ENCODE results near the gene FAM216B.
"Not testable (repeated sequence)": the region's sequence is repeated elsewhere in the genome, so short reads cannot be mapped to it uniquely, and the experiment has no call there.

Gene FAM216B

DNA sequence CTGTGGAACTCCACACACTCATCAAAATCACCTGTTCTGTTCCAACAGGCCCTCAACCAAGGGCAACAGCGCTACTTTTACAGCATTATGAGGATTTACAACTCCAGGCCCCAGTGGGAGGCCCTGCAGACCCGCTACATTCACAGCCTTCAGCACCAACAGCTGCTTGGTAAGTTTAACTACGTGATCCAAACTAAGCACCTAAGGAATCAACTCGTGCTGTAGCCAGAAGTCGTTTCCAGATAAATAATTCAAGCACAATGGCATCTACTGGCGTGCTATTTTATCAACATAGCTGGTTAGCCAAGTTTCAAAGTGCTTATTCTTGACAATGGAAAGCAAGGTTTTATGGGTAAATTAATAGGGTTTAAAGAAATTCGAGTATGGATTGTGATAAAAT is 5.3 kb downstream of the FAM216B start:
- DNase-seq, result no peak

DNA sequence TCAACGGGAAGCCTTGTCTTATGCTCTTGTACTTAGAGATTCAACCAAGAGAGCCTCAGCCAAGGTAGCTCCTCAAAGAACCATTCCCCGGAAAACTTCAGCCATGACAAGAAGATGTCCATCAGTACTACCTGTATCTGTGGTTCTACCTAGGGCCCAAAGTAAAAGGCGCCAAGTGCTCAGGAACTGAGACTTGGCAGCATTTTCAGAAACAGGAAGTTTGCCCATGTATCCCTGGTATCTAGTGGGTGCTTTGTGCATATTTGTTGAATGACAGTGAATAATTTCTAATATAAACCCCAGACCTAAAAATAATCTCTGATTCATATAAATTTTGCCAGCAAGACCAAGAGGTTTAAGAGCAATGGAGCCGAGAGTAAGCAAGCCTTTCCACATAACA is 7.2 kb downstream of the FAM216B start:
- DNase-seq, result no peak

DNA sequence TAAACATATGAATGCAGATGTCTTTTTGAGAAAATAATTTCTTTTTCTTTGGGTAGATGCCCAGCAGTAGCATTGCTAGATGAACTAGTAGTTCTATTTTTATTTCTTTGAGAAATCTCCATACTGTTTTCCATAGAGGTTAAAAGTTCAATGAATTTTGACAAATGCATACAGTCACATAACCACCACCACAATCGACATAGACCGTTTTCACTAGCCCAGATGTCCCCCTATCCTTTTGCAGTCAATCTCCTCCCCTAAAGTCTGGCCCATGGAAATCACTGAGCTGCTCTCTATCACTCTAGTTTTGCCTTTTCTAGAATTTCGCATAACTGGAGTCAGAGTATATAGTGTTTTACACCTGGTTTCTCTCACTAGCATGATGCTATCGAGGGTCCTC is 10.8 kb downstream of the FAM216B start:
- no peak for DNase-seq

DNA sequence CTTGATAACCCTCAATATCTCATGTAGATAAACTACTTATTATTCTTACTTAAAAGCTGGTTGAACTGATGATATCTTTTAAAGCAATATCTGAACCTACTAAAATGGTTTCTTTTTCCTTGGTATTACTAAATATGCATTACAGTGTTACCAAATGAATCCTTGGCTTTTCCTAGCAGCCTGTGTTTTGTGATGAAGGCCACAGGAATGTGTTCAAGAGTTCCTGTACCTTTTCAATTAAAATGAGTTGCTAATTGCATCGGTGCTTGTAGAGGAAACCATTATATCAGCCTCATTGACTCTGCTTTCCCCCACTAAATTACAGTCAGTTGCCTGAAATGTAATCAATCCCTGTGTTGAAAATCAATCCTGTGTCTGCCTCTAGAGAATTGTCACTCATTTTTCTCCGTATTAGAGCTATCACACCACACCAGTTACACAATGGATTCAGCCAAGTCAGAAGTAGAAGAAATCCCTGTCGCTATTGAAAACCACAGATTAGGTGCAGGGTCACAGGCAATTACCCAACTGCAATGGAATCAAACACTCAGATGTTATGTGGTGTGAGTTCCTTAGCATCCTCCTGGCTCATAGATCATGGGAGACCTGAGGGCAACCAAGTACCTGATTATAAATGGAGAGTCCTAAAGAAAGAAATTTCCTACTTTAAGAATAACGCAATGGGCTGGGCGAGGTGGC is 13.3 kb downstream of the FAM216B start:
- DNase-seq, result no peak

DNA sequence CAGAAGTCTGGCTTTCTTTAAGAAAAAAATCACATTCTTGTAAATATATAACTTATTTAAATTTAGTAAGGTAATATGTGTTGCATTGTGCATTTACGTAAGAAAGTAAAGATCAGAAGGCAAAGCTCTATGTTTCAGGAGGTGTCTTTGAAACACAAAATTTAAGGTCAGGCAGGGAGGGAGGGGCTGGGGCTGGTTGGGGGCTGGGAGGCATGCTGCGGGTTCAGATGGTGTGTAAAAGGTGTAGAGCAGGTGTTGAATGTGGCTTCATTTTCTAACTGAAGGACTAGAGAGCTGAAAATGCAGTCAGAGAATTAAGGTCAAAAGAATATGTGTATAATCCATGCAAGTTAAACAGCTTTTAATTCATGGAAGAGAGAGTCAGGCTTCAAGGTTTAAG is 14.3 kb downstream of the FAM216B start:
- no peak for DNase-seq

DNA sequence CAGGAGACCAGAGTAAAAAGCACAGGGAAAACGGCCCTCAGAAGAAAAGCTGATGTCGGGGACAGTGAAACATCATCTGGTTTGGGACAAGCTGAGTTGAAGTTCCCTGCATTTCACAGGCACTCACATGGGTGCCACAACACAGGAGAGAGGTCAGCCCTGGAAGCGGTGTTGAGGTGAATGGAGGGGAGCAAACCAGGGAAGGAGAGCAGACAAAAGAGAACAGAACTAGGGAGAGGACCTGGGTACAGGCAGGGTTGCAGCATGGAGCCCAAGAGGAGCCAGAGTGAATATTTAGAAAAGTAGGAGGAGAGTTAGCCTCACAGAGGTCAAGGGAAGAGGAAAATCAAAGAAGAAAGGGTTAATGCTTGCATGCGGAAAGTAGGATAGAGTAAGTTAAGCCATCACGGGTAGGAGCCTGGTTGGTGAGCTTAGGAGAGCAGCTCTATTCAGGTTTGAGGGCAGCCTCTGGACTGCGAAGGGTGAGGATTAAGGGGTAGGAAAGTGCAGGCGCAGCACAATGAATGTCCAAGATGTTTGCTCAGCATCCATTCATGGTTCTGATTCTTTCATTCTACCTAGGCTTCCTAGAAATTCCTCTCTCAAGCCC is 15.5 kb downstream of the FAM216B start:
- DNase-seq, result no peak

DNA sequence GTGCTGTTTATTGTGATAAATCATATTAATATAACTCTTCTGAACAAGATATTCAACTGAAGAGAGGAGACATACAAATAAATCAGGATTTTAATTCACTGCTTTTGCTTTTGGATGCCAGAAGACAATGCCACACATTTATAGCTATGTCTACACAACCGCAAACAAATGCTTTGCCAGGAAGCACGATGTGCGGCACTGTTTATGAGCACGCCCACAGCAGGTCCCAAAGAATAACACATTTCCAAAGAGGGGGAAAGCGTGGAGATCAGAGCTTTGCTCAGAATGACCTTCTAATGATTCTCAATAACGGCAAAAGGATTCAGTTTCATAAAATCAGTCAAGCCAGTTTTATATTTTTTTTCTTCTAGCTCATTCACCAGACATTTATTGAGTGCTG is 16.7 kb downstream of the FAM216B start:
- DNase-seq, result no peak

DNA sequence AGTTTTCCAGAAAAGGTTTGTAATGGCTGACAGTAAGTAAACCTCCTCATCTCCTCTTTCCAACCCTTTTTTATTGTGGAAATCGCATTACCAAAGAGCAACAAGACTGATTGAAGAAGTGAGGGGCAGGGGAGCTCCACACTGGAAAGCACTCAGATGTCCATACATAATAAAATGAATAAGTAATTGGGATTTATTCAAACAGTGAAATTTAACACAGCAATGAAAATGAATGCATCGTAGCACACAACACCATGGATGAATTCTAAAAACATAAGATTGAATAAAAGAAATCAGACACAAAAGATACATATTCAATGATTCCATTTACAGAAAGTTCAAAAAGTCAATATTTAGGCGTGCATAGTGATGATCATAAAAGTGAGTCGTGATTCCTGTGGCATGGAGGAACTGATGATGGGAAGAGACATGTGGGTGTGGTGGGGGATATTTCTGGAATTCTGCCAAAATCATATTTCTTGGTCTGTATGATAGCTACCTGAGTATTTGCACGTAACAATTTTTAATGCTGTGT is 18.8 kb downstream of the FAM216B start:
- no peak for DNase-seq

DNA sequence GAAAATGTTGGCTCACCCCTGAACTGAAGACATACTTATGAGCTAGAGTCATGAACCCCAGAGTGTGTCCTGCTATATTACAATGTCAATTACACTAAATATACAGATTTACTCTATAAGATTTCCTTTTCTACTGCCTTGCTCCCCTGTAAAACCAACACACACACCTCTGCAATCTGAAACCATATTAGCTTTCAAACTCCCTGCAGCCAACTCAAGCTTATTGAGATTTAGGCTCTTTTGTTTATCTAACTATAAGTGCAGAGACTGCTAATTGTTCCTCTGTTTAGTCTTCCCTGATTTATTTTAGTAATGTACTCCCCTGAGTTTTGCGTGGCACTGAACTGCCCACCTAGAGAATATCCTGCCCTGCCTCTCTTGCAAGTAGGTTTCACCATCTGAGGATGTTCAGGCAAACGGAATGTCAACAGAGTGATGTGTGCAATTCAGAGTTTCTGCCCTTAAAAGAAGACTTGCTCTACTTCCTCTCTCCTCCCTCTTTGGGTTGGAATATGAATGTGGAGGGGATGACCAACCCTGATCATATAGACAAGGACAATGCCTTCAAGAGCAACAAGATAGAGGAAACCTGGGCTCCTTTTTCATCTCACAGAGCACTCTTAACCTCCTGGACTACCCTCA is 22.3 kb downstream of the FAM216B start:
- no peak for DNase-seq

DNA sequence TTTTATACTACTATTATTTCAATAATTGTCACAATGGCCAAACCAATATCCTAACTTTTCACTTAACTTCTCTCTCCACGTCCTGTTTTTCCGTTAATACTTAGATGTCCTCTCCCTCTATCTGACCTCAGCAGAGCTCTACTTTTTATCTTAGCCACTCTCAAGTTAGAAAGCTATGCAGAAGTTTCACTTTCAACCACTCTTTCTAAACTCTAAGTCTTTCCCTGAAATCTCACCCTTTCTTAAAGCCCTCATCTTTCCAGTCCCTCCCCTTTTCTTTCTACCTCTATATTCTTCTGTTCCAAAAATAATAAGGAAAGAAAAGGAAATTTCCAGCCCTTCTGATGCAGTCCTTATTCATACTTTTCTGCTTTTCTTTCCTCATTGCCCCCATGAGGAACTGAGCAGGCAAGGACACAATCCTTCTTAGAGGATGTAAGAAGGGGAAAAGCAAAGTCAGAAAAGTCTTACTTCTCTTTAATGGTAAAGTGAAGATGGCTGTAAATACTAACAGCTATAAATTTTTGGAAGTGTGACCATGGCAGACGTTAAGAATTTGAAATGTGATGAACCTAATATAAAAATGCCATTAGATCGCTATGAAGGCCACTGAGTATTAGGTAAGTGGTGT is 23.0 kb downstream of the FAM216B start:
- no peak for DNase-seq

DNA sequence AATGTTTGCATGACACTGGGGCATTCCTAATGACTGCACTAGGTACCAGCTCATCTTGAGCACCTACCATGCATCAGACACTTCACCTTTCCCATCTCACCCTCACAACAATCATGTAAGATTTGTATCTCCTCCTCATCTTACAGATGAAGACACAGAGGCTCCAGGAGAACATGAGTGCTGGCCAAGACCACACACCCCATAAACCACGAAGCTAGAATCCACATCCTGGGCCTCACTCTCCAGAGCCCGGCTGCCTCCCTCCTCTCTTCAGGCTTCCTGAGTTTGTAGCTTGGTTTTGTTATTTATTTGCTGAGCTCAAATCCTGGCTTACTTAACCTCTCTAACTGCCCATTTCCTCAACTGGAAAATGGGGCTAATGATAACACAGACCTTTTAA is 25.9 kb downstream of the FAM216B start:
- DNase-seq, result no peak

DNA sequence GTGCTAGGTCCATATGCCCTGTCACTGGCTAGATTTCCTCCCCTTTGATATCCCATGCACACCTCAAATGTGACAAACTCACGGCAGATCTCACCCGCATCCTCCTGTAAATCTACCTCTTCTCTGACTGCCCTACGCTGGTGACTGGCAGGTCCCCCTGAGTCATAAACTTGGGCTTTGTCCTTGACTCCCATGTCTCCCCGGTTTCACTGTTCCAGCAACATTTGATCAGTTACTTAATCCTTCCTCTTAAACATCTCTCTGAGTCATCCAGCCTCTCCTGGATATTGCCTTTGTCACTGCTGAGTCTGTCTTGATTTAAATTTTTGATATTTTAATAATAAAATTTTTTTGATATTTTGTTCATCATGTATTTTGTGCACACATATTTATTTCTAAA is 26.5 kb downstream of the FAM216B start:
- DNase-seq, result no peak

DNA sequence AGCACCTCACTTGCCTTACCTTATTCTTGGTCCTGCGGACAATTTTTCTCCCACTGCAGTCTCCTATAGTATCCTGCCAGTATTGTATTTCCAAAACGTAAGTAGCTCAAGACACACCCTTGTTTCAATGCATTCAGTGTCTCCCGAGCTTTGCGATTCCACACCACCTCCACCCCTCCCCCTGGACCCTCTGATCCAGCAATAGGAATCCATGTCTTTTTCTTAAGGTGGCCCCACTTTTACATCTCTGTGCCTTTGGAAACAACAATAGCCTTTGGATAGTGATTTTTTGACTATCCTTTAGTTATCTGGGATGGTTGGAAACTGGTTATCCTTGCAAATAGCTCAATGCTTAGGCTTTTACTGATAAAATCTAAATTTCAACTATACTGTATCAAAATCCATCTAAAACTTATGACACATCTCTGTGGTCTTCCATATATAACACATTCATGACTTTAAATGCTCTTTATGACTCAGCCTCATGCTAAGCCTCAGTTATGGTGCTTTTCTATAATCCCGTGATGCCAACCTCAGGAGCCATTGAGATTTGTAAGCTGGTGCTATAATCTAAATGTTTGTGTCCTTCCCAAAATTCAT is 27.1 kb downstream of the FAM216B start:
- DNase-seq, result no peak

DNA sequence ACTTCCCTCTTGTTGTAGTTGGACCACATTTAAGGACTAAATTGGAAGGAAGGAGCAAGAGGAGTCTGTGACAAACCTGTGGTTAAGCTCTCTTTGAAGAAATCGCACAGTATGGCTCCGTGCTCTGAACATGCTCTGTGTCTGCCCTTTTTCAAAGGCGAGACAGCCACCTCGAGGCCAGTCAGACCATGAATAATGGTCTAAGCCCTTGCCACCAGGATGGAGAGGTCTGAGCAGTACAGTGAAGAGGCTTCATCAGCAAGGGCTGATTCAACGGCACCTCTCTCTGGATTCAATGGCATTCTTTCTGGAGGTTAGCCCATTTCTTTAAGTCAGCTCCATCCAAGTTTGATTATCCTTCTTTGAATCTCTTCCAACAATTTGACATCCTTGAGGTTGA is 30.9 kb downstream of the FAM216B start:
- DNase-seq, result no peak

DNA sequence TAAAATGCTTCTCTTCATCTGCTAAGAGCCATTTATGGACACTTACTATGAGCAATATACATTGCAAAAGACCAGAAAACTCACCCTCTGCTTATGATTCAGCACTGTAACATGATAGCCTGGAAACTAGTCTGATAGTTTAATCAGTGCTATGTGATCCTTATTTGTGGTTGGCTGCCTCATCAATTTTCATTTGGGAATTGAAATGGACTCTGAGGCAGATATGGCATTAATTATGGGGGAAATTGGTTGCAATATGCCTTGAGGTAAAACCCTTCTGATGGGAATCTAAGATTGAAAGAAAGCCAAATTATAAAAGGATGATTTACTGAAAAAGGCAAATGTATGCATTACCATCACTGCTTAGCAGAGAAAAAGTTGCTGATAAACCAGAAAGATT is 33.5 kb downstream of the FAM216B start:
- DNase-seq, result peak; percentile 13

DNA sequence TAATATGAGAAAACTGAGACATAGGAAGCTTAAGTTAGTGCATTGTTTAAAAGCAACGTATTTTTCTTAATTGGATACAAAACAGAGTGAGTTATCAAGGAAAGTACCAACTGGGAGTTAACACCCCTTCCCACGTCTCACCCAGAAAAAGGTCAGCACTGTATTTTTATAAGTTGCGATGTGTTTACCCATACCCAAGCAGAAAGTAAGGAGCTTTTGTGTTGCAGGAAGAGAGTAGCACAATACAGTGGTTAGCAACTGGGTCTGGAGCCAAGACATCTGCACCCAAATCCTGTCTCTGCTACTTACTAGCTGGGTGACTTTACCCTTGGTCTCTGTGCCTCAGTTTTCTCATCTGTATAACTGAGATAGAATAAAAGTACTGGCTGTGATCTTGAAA is 34.3 kb downstream of the FAM216B start:
- DNase-seq, result no peak

DNA sequence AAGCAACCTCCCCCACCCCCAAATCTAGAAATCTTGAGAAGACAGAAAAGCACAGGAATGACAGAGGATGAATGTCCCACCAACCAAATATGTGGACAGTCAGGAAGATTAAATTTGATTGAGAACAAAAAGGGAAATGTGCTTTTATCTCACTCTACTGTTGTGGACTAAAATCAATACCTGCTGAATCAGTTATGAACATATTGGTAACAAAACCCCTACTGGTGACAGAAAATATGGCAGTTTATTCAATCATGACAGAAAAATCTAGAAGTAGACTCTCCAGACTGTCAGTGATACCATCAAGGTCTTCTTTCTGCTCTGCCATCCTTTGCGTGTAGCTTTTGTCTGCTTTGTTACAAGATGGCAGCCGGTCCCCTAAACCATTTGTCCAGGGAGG is 35.2 kb downstream of the FAM216B start:
- no peak for DNase-seq

DNA sequence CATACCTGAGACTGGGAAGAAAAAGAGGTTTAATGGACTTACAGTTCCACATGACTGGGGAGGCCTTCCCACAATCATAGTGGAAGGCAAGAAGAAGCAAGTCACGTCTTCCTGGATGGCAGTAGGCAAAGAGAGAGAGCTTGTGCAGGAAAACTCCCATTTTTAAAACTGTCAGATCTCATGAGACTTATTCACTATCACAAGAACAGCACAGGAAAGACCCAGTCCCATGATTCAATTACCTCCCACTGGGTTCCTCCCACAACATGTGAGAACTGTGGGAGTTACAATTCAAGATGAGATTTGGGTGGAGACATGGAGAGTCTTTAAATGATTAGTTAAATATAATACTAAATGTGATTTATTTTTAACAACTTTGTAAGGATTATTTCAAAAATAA is 38.3 kb downstream of the FAM216B start:
- not testable (repeated sequence) for DNase-seq

DNA sequence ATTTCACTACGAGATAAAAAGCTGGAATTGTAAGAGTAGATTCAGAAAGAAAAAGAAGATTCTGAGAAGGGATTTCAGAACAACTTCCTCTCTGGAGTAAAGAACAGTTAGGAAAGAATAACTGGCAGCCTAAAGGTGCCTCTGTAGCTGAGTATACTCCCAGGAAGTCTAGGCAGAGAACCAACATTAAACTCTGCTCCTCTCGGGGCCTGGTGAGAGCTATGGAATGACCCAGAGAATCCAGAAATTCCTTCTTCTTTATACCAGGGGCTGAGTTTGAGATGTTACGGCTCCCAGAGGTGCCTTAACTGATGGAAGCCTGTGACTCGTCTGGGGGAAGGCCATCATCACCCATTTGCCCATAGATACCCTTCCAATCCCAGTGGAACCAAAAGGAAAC is 39.1 kb downstream of the FAM216B start:
- no peak for DNase-seq

DNA sequence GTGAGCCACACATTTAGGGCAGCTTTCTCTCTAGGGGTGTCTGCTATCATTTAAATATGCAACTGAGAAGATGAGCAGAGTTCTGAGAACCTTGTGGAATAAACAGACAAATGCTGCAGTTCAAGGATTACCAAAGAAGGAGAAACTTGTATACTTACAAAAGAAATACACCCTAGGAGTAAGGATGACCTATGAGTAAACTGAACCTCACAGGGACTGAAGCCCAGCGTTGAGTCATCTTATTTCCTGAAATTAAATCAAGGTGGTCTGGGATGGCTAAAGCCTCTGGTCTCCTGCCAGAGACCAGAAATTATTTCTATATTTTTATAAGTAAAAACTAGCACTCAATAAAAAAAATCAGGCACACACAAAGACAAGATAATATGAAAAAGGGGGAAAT is 40.1 kb downstream of the FAM216B start:
- DNase-seq, result no peak

DNA sequence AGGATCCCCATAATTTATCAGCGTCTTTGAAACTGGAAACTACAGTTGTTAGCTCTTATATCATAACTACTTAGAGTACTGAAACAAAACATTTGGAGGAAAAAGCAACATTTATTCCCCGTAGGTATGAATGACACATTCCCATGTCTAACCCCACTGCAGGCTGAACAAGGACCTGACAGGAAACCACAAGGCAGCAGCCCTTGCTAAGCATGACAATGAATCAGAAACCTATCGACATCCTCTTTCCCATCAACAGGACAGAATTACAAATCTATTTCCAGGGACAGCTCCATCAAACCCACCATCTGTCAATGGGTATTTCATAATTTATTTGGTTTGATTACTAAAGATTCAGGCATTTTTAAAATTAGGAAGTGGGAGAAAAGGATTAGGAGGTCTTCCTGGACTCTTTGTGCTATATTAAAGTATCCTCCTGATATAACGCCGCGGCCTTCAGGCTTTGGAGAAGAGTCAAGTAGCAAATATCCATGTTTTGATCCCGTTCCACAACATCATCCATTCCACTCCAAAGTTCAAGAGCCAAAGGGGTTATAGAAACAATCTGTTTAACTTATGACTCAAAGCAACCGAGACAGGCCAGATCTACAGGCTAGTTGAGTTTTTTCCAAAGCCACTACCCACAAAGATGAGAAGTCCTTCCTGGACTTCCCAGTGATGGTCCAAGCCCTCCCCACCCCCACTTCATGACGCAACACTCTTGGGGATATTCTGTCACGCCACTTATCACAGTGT is 51.1 kb downstream of the FAM216B start:
- DNase-seq, result no peak

DNA sequence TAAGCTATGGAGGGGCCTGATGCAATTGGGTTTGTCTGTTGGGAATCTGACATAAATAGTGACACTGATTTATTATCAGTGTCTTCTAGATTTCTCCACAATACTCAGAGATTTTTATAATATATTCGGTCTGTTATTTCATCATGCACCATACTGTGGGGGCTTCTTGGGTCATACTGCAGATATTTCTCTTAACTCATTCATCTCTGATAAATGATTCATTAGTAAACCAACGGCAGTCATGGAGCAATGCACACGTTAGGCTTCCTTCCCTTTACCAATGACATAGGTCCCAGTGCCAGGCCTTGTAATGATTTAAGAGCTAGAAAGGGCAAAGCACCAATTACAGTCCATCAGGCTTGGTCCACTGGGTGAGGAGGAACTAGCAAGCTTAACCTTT is 53.6 kb downstream of the FAM216B start:
- DNase-seq, result no peak

Measured in NCI-H1436 treated with DMSO at 0.1 percent for 48 hours (cell line).